Activated CD8-positive, alpha-beta T cell treated with anti-CD3 and anti-CD28 coated beads for 36 hours (primary cell): Measurements from ENCODE around the gene KLF9. TPM values are rescaled to one million over a fixed set of nuclear protein-coding genes. Genes with fewer than 3 reads are reported as not detected.

ENCODE experiments used
- ATAC-seq: fragments of 200-7000 bp; cut with Tn5 transposase; one replicate; pipeline ENCODE4 v1.10.0; 2021; ENCODE audit warnings: mild to moderate bottlenecking, moderate library complexity
- CTCF ChIA-PET: fragments of 350-600 bp; sonication (Branson Sonifier 250); formaldehyde crosslinking; loops from one replicate; lab custom pipeline; 2021; ENCODE audit warnings: antibody characterized with exemption; lab: Charles Lee
- POLR2A ChIA-PET: fragments of 350-600 bp; sonication (Branson Sonifier 250); formaldehyde crosslinking; loops from one replicate; lab custom pipeline; 2021; ENCODE audit warnings: antibody characterized with exemption; lab: Charles Lee
- DNase-seq: peaks from one replicate; pipeline ENCODE4 v3.0.0-alpha.2; 2020
- H3K27ac Mint-ChIP-seq: one replicate; pipeline ENCODE4 v1.8.0; 2021; ENCODE audit warnings: mild to moderate bottlenecking, mixed read lengths
- H3K27me3 Mint-ChIP-seq: one replicate; pipeline ENCODE4 v1.8.0; 2021; ENCODE audit warnings: mixed read lengths
- H3K36me3 Mint-ChIP-seq: one replicate; pipeline ENCODE4 v1.8.0; 2021; ENCODE audit warnings: low read depth, mixed read lengths
- H3K4me1 Mint-ChIP-seq: one replicate; pipeline ENCODE4 v1.8.0; 2021; ENCODE audit warnings: low read depth, mixed read lengths
- H3K4me3 Mint-ChIP-seq: one replicate; pipeline ENCODE4 v1.8.0; 2021; ENCODE audit warnings: mild to moderate bottlenecking, moderate library complexity, mixed read lengths
- H3K9me3 Mint-ChIP-seq: one replicate; pipeline ENCODE4 v1.8.0; 2021; ENCODE audit warnings: mixed read lengths
- CTCF ChIP-seq: fragments of 200-600 bp; IDR thresholded peaks from one replicate; pipeline ENCODE4 v1.8.0; 2022; ENCODE audit warnings: antibody characterized with exemption, mild to moderate bottlenecking
- intact Hi-C: fragments of 100-400 bp; cut with micrococcal nuclease; formaldehyde crosslinking; loops from one replicate; pipeline ENCODE4 v1.10.0; 2022
- total RNA-seq, 2 experiments: library from RNA; stranded (reverse); gene quantifications; one replicate each; pipeline ENCODE4 v1.2.3, GENCODE V29; 2021

KLF9 gene
- total RNA-seq, 2 experiments from 2014 or later, result 19.0 to 20.1 TPM

- POLR2A ChIA-PET, result interaction anchor here (0.5 to 4.8 kb wide), 4 partner anchors 11 to 67 kb away, joined by 3 to 58 read pairs (median 3); no protein-coding TSS in a partner anchor
Observed at GRCh38 chr9:70407081-70407503, 7.4 kb downstream of the KLF9 start.

GRCh38 chr9:70406434-70406862 is 8.0 kb downstream of the KLF9 start:
- intact Hi-C loops, result no loop called here
- no peak for TF ChIP-seq CTCF
- DNase-seq (peak; percentile 76), ATAC-seq (peak; percentile 81)
- H3K36me3 Mint-ChIP-seq, result peaks cover 21% of the 10 kb centered on the region
- H3K4me3 Mint-ChIP-seq, result peak overlapping the region; percentile 74
- CTCF ChIA-PET, result interaction anchor here (1.3 to 3.6 kb wide), 4 partner anchors 12 to 196 kb away, joined by 3 to 18 read pairs (median 6); no protein-coding TSS in a partner anchor
- peaks cover 81% of the 10 kb centered on the region for H3K4me1 Mint-ChIP-seq
- H3K9me3 Mint-ChIP-seq, result no peaks in the 10 kb centered on the region
- peak overlapping the region; percentile 94 for H3K27ac Mint-ChIP-seq
- POLR2A ChIA-PET, result interaction anchor here (0.5 to 4.8 kb wide), 6 partner anchors 11 to 66 kb away, joined by 3 to 58 read pairs (median 3); no protein-coding TSS in a partner anchor
- H3K27me3 Mint-ChIP-seq, result no peaks in the 10 kb centered on the region

More at GRCh38 chr9:70407081-70407503, 7.4 kb downstream of the KLF9 start:
- Mint-ChIP-seq H3K9me3 (no peaks in the 10 kb centered on the region), H3K27me3 (no peaks in the 10 kb centered on the region), H3K4me1 (peaks cover 79% of the 10 kb centered on the region), H3K4me3 (peak overlapping the region; percentile 74), H3K36me3 (peaks cover 27% of the 10 kb centered on the region), H3K27ac (peak overlapping the region; percentile 94)
- ATAC-seq, result no peak
- CTCF ChIA-PET, result interaction anchor here (1.0 to 2.2 kb wide), 3 partner anchors 8 to 37 kb away, joined by 3 to 5 read pairs (median 5); no protein-coding TSS in a partner anchor
- intact Hi-C loops, result no loop called here
- TF ChIP-seq CTCF, result no peak
- no peak for DNase-seq

GRCh38 chr9:70405808-70406433 is 8.5 kb downstream of the KLF9 start:
- peak; percentile 56 for ATAC-seq
- Mint-ChIP-seq H3K27ac (peak overlapping the region; percentile 94), H3K4me3 (peak overlapping the region; percentile 74), H3K4me1 (peaks cover 81% of the 10 kb centered on the region), H3K27me3 (no peaks in the 10 kb centered on the region), H3K36me3 (peaks cover 16% of the 10 kb centered on the region), H3K9me3 (no peaks in the 10 kb centered on the region)
- no peak for TF ChIP-seq CTCF
- DNase-seq, result no peak
- intact Hi-C loops, result no loop called here
- ChIA-PET CTCF (interaction anchor here (0.7 to 3.6 kb wide), 8 partner anchors 9 to 196 kb away, joined by 3 to 18 read pairs (median 4); partner anchors contain the start of gene KLF9), POLR2A (interaction anchor here (1.1 to 4.8 kb wide), 4 partner anchors 13 to 65 kb away, joined by 3 to 58 read pairs (median 6); no protein-coding TSS in a partner anchor)

GRCh38 chr9:70404261-70404660 is 10.2 kb downstream of the KLF9 start:
- Mint-ChIP-seq H3K4me1 (peaks cover 81% of the 10 kb centered on the region), H3K27me3 (no peaks in the 10 kb centered on the region), H3K9me3 (no peaks in the 10 kb centered on the region), H3K36me3 (peaks cover 8% of the 10 kb centered on the region), H3K27ac (peak overlapping the region; percentile 83), H3K4me3 (no peak overlapping the region)
- TF ChIP-seq CTCF, result no peak
- ATAC-seq (no peak), DNase-seq (no peak)
- ChIA-PET POLR2A (interaction anchor here (1.2 to 2.8 kb wide), 3 partner anchors 8 to 20 kb away, joined by 3 to 8 read pairs (median 3); no protein-coding TSS in a partner anchor), CTCF (interaction anchor here (2.0 to 3.6 kb wide), 4 partner anchors 10 to 198 kb away, joined by 5 to 18 read pairs (median 12); partner anchors contain the start of gene KLF9)
- intact Hi-C loops, result no loop called here
